AG09309 (cell line): ENCODE data around the gene OSBPL6.

Experiments used
- DNase-seq: peaks from one replicate; pipeline ENCODE4 v3.0.0-alpha.2; 2010; ENCODE audit warnings: low read depth
- H3K4me3 ChIP-seq: 2 replicates; pipeline ENCODE4 v1.5.1; 2011; ENCODE audit warnings: mild to moderate bottlenecking, low read depth, low read length, moderate library complexity; ENCODE audit not compliant: control insufficient read depth
- CTCF ChIP-seq: IDR thresholded peaks from 2 replicates; pipeline ENCODE4 v1.5.1; 2011; ENCODE audit warnings: mild to moderate bottlenecking, low read depth, low read length, inconsistent platforms; ENCODE audit not compliant: insufficient read depth, control insufficient read depth; ENCODE audit errors: missing control alignments

Gene OSBPL6

GRCh38 chr2:178280244-178280852, 86.0 kb downstream of the OSBPL6 start:
- no peak for DNase-seq

GRCh38 chr2:178282075-178282815, 87.9 kb downstream of the OSBPL6 start:
- no peak for TF ChIP-seq CTCF
- no peak for DNase-seq
- no peak overlapping the region for H3K4me3 ChIP-seq

More at GRCh38 chr2:178280244-178280852, 86.0 kb downstream of the OSBPL6 start:
- TF ChIP-seq CTCF, result peak; percentile 56
- no peak overlapping the region for H3K4me3 ChIP-seq

GRCh38 chr2:178283341-178283918, 89.1 kb downstream of the OSBPL6 start:
- no peak for DNase-seq
- H3K4me3 ChIP-seq, result no peak overlapping the region
- TF ChIP-seq CTCF, result no peak

- DNase-seq, result no peak
- no peak overlapping the region for H3K4me3 ChIP-seq
- TF ChIP-seq CTCF, result no peak
Measured at GRCh38 chr2:178284613-178285286, 90.4 kb downstream of the OSBPL6 start.

- TF ChIP-seq CTCF, result no peak
- no peak overlapping the region for H3K4me3 ChIP-seq
- DNase-seq, result no peak
Measured at GRCh38 chr2:178285287-178285615, 90.9 kb downstream of the OSBPL6 start.

- no peak overlapping the region for H3K4me3 ChIP-seq
- TF ChIP-seq CTCF, result no peak
- DNase-seq, result no peak
Measured at GRCh38 chr2:178286636-178287035, 92.3 kb downstream of the OSBPL6 start.
